ENCODE results near the gene FREM1. TPM values are rescaled to one million over a fixed set of nuclear protein-coding genes. Genes with fewer than 3 reads are reported as not detected.

The FREM1 gene
- total RNA-seq, 2 donors from 2014 or later, result 8.6 to 21.0 TPM

GRCh38 chr9:14909181-14909580, 1.0 kb downstream of the FREM1 start:
- no peak for TF ChIP-seq CTCF (conservative IDR thresholded peaks at IDR 0.05)
- H3K9me3 Mint-ChIP-seq, result no peaks in the 10 kb centered on the region
- H3K36me3 Mint-ChIP-seq (ENCODE audit: low read depth), result no peaks in the 10 kb centered on the region
- Histone ChIP-seq H3K4me1 (ENCODE audit: control insufficient read depth, insufficient read depth, low read length) (peaks cover 15% of the 10 kb centered on the region), H3K9me3 (ENCODE audit: control insufficient read depth, low read length) (no peaks in the 10 kb centered on the region), H3K27ac (ENCODE audit: low read depth, low read length) (no peak overlapping the region), H3K4me3 (ENCODE audit: low read length) (peak overlapping the region; percentile 43), H3K27me3 (ENCODE audit: control insufficient read depth, insufficient read depth, low read length, poor library complexity, severe bottlenecking) (no peaks in the 10 kb centered on the region), H3K9ac (ENCODE audit: extremely low read depth, low read length, poor library complexity, severe bottlenecking) (no peak overlapping the region), H3K36me3 (ENCODE audit: control insufficient read depth, insufficient read depth, low read length) (no peaks in the 10 kb centered on the region)
- H3K27me3 Mint-ChIP-seq (ENCODE audit: insufficient read depth), result no peaks in the 10 kb centered on the region
- peak overlapping the region; percentile 67 for H3K27ac Mint-ChIP-seq
- DNase-seq, result no peak
- no peak overlapping the region for H3K4me3 Mint-ChIP-seq
- peaks cover 34% of the 10 kb centered on the region for H3K4me1 Mint-ChIP-seq

GRCh38 chr9:14908295-14909180, 1.7 kb downstream of the FREM1 start:
- H3K9ac ChIP-seq (ENCODE audit: extremely low read depth, low read length, poor library complexity, severe bottlenecking), result no peak overlapping the region
- no peak for DNase-seq
- no peak overlapping the region for H3K27ac ChIP-seq (ENCODE audit: low read depth, low read length)
- no peaks in the 10 kb centered on the region for H3K36me3 ChIP-seq (ENCODE audit: control insufficient read depth, insufficient read depth, low read length)
- Mint-ChIP-seq H3K36me3 (ENCODE audit: low read depth) (no peaks in the 10 kb centered on the region), H3K4me3 (no peak overlapping the region), H3K4me1 (peaks cover 37% of the 10 kb centered on the region), H3K9me3 (no peaks in the 10 kb centered on the region), H3K27me3 (ENCODE audit: insufficient read depth) (no peaks in the 10 kb centered on the region), H3K27ac (peak overlapping the region; percentile 67)
- no peaks in the 10 kb centered on the region for H3K27me3 ChIP-seq (ENCODE audit: control insufficient read depth, insufficient read depth, low read length, poor library complexity, severe bottlenecking)
- H3K9me3 ChIP-seq (ENCODE audit: control insufficient read depth, low read length), result no peaks in the 10 kb centered on the region
- no peak for TF ChIP-seq CTCF (conservative IDR thresholded peaks at IDR 0.05)
- 49 to 53% methylated on average over 4 to 5 of the region's 5 CpGs for WGBS, 2 experiments (ENCODE audit: insufficient coverage in 1 of 2, insufficient read length in 1 of 2)
- peaks cover 15% of the 10 kb centered on the region for H3K4me1 ChIP-seq (ENCODE audit: control insufficient read depth, insufficient read depth, low read length)
- peak overlapping the region; percentile 43 for H3K4me3 ChIP-seq (ENCODE audit: low read length)

- H3K4me1 ChIP-seq (ENCODE audit: control insufficient read depth, insufficient read depth, low read length), result peaks cover 20% of the 10 kb centered on the region
- Mint-ChIP-seq H3K4me3 (no peak overlapping the region), H3K36me3 (ENCODE audit: low read depth) (no peaks in the 10 kb centered on the region), H3K27me3 (ENCODE audit: insufficient read depth) (no peaks in the 10 kb centered on the region), H3K27ac (no peak overlapping the region), H3K9me3 (no peaks in the 10 kb centered on the region), H3K4me1 (peaks cover 46% of the 10 kb centered on the region)
- no peaks in the 10 kb centered on the region for H3K9me3 ChIP-seq (ENCODE audit: control insufficient read depth, low read length)
- no peak overlapping the region for H3K9ac ChIP-seq (ENCODE audit: extremely low read depth, low read length, poor library complexity, severe bottlenecking)
- no peak for TF ChIP-seq CTCF (conservative IDR thresholded peaks at IDR 0.05)
- H3K27ac ChIP-seq (ENCODE audit: low read depth, low read length), result no peak overlapping the region
- no peaks in the 10 kb centered on the region for H3K36me3 ChIP-seq (ENCODE audit: control insufficient read depth, insufficient read depth, low read length)
- H3K4me3 ChIP-seq (ENCODE audit: low read length), result peak overlapping the region; percentile 27
- WGBS, 2 experiments (ENCODE audit: insufficient coverage in 1 of 2, insufficient read length in 1 of 2), result 82 to 100% methylated on average over 1 of the region's 1 CpG
- no peak for DNase-seq
- H3K27me3 ChIP-seq (ENCODE audit: control insufficient read depth, insufficient read depth, low read length, poor library complexity, severe bottlenecking), result no peaks in the 10 kb centered on the region
Measured at GRCh38 chr9:14907696-14908095, 2.5 kb downstream of the FREM1 start.
